HepG2 (cell line): ENCODE results near the gene HNRNPUL1. TPM values are rescaled to one million over a fixed set of nuclear protein-coding genes. Genes with fewer than 3 reads are reported as not detected.

ENCODE experiments used
- ATAC-seq: fragments of 200-7000 bp; cut with Tn5 transposase; 3 replicates; pipeline ENCODE4 v1.9.1; 2020; ENCODE audit warnings: mild to moderate bottlenecking, moderate library complexity
- BruUV-seq: library from RNA; stranded (reverse); fragments of 400-500 nt; replicated peaks from 2 replicates; lab custom pipeline; 2021; lab: Mats Ljungman, UMichigan
- CTCF ChIA-PET: fragments of 300-600 bp; formaldehyde crosslinking; extraction: SDS; loops from one replicate; lab custom pipeline; 2021; ENCODE audit warnings: low total read pairs, inconsistent platforms, low intra/inter-chr PET ratio; lab: Yijun Ruan, JAX
- POLR2A ChIA-PET: fragments of 350-600 bp; sonication (Branson Sonifier 250); formaldehyde crosslinking; loops from one replicate; lab custom pipeline; 2020; ENCODE audit warnings: antibody characterized with exemption, inconsistent platforms; lab: Yijun Ruan, JAX
- DNase-seq: peaks from one replicate; pipeline ENCODE4 v3.0.0-alpha.2; 2015; ENCODE audit warnings: low spot score
- FAIRE-seq: peaks from 3 replicates; lab custom pipeline; 2011; peaks lifted over from hg19 to GRCh38; lab: Jason Lieb, UNC
- H2AFZ ChIP-seq: one replicate; pipeline ENCODE4 v1.6.1; 2011; ENCODE audit warnings: low read length, inconsistent platforms
- H3K27ac ChIP-seq: fragments of 300-600 bp; 3 replicates; pipeline ENCODE4 v1.8.0; 2011; ENCODE audit warnings: mixed run types, mild to moderate bottlenecking, mixed read lengths, low read length, inconsistent platforms; ENCODE audit not compliant: insufficient read depth; ENCODE audit errors: extremely low read length
- H3K27me3 ChIP-seq, 2 experiments: fragments of 200-600 bp in 1 of 2; 2 replicates in 1 of 2; 3 replicates in 1 of 2; pipeline versions ENCODE4 v1.6.0 to v1.8.0; 2011; ENCODE audit warnings: low read length in 2 of 2, mild to moderate bottlenecking in 2 of 2, moderate library complexity in 2 of 2, inconsistent platforms in 1 of 2; ENCODE audit not compliant: insufficient read depth in 2 of 2, control insufficient read depth in 1 of 2
- H3K36me3 ChIP-seq, 2 experiments: fragments of 200-600 bp in 1 of 2; replicated peaks in 1 of 2; 2 replicates in 1 of 2; 3 replicates in 1 of 2; pipeline versions ENCODE4 v1.5.1 to v1.8.0; 2011; ENCODE audit warnings: low read length in 2 of 2, inconsistent platforms in 1 of 2; ENCODE audit not compliant: insufficient read depth in 2 of 2, control insufficient read depth in 1 of 2
- H3K4me1 ChIP-seq: 2 replicates; pipeline ENCODE4 v1.5.1; 2012; ENCODE audit warnings: low read length, inconsistent platforms; ENCODE audit not compliant: insufficient read depth
- H3K4me2 ChIP-seq: 2 replicates; pipeline ENCODE4 v1.6.0; 2011; ENCODE audit warnings: low read depth, low read length, inconsistent platforms
- H3K4me3 ChIP-seq, 3 experiments: fragments of 200-600 bp in 1 of 3; sonication (generic), shearing (Covaris generic) in 1 of 3; replicated peaks in 1 of 3; 2 replicates each; pipeline ENCODE4 v1.5.1; 2011 to 2016; ENCODE audit warnings: low read length in 3 of 3, inconsistent platforms in 2 of 3, low read depth in 2 of 3, mild to moderate bottlenecking in 2 of 3, control low read depth in 1 of 3, mixed read lengths in 1 of 3; ENCODE audit not compliant: insufficient read depth in 1 of 3
- H3K79me2 ChIP-seq: one replicate; pipeline ENCODE4 v1.6.1; 2011; ENCODE audit warnings: low read length, inconsistent platforms; ENCODE audit not compliant: insufficient read depth
- H3K9ac ChIP-seq: 2 replicates; pipeline ENCODE4 v1.6.0; 2011; ENCODE audit warnings: mild to moderate bottlenecking, low read depth, low read length, inconsistent platforms; ENCODE audit not compliant: insufficient read depth
- H3K9me3 ChIP-seq: 2 replicates; pipeline ENCODE4 v1.5.1; 2012; ENCODE audit warnings: mild to moderate bottlenecking, low read length
- H4K20me1 ChIP-seq: 2 replicates; pipeline ENCODE4 v1.6.0; 2011; ENCODE audit warnings: inconsistent platforms, mild to moderate bottlenecking, low read length, moderate library complexity; ENCODE audit not compliant: insufficient read depth
- ADNP ChIP-seq: sonication (generic); formaldehyde crosslinking; IDR thresholded peaks from 2 replicates; pipeline ENCODE4 v1.4.0; 2020; ENCODE audit warnings: missing genetic modification reagents
- GATAD1 ChIP-seq: IDR thresholded peaks from 2 replicates; pipeline ENCODE4 v1.6.1; 2016; ENCODE audit warnings: missing genetic modification reagents, missing compliant biosample characterization
- NONO ChIP-seq, 2 experiments: fragments of 450-650 bp in 1 of 2; sonication (generic) in 1 of 2; formaldehyde crosslinking in 1 of 2; IDR thresholded peaks in 1 of 2; conservative IDR thresholded peaks in 1 of 2; 2 replicates each; pipeline versions ENCODE4 v1.6.1 to v1.8.0; 2017 to 2022; ENCODE audit warnings: mild to moderate bottlenecking in 1 of 2, missing genetic modification reagents in 1 of 2, moderate library complexity in 1 of 2
- PCBP2 ChIP-seq: fragments of 200-400 bp; formaldehyde crosslinking; optimal IDR thresholded peaks from 2 replicates; pipeline ENCODE3; 2018; ENCODE audit warnings: low read length, low read depth; ENCODE audit not compliant: poor library complexity, severe bottlenecking
- PRDM10 ChIP-seq: sonication (generic); formaldehyde crosslinking; IDR thresholded peaks from 2 replicates; pipeline ENCODE4 v1.4.0; 2020; ENCODE audit warnings: low read depth, missing genetic modification reagents
- RFXANK ChIP-seq: IDR thresholded peaks from 2 replicates; pipeline ENCODE4 v1.6.1; 2016
- SIX4 ChIP-seq: sonication (generic); formaldehyde crosslinking; IDR thresholded peaks from 2 replicates; pipeline ENCODE4 v1.4.0; 2020; ENCODE audit warnings: missing genetic modification reagents
- UBTF ChIP-seq: sonication (generic); formaldehyde crosslinking; IDR thresholded peaks from 2 replicates; pipeline ENCODE4 v1.4.0; 2020; ENCODE audit warnings: mild to moderate bottlenecking, missing genetic modification reagents
- ZC3H13 ChIP-seq: sonication (generic); formaldehyde crosslinking; IDR thresholded peaks from 2 replicates; pipeline ENCODE4 v1.8.1; 2023; ENCODE audit warnings: mild to moderate bottlenecking, missing genetic modification reagents, moderate library complexity
- ZMYM2 ChIP-seq: sonication (generic); formaldehyde crosslinking; IDR thresholded peaks from 2 replicates; pipeline ENCODE4 v1.8.0; 2022; ENCODE audit warnings: mild to moderate bottlenecking, missing genetic modification reagents
- ZNF253 ChIP-seq: sonication (generic); formaldehyde crosslinking; IDR thresholded peaks from 2 replicates; pipeline ENCODE4 v1.8.0; 2022; ENCODE audit warnings: mild to moderate bottlenecking, missing genetic modification reagents, borderline replicate concordance
- ZNF468 ChIP-seq: sonication (generic); formaldehyde crosslinking; IDR thresholded peaks from 2 replicates; pipeline ENCODE4 v1.8.0; 2022; ENCODE audit warnings: mild to moderate bottlenecking, moderate library complexity, missing genetic modification reagents
- ZNF552 ChIP-seq: sonication (generic); formaldehyde crosslinking; IDR thresholded peaks from 2 replicates; pipeline ENCODE4 v1.9.0; 2022; ENCODE audit warnings: missing genetic modification reagents, mild to moderate bottlenecking, borderline replicate concordance
- ZSCAN20 ChIP-seq: sonication (generic); formaldehyde crosslinking; IDR thresholded peaks from 2 replicates; pipeline ENCODE4 v1.4.0; 2020; ENCODE audit warnings: missing genetic modification reagents, mild to moderate bottlenecking, borderline replicate concordance
- WGBS: methylation state at CpG from one replicate; pipeline ENCODE4 v1.1.6; 2017; ENCODE audit warnings: low lambda C conversion rate; 5-methylcytosine and 5-hydroxymethylcytosine counted together
- in situ Hi-C: cut with HindIII; loops from 2 replicates; pipeline ENCODE4 v1.10.0; 2017; ENCODE audit warnings: low pct_unique_long_range_greater_than_20kb; ENCODE audit not compliant: extremely low pct_ligation_motif_present
- intact Hi-C: fragments of 100-400 bp; cut with micrococcal nuclease; formaldehyde crosslinking; loops from one replicate; pipeline ENCODE4 v1.10.0; 2022; ENCODE audit not compliant: unreplicated experiment
- polyA plus RNA-seq, 8 experiments: library from polyadenylated mRNA; depleted of rRNA in 3 of 8; stranded (reverse) in 7 of 8; unstranded in 1 of 8; fragments of >200 nt; fragmentation: Illumina TruSeq in 4 of 8; extraction: Trizol in 4 of 8; gene quantifications; 2 replicates each; pipeline versions ENCODE4 v1.2.1 to v1.2.3, GENCODE V29; 2011 to 2016; ENCODE audit warnings: low read depth in 4 of 8, missing spikeins in 1 of 8, mixed read lengths in 1 of 8; ENCODE audit not compliant: insufficient read depth in 1 of 8
- total RNA-seq, 5 experiments: library from RNA; depleted of rRNA; stranded (reverse); fragments of >200 nt; fragmentation: Illumina TruSeq; extraction: Trizol; gene quantifications; 2 replicates each; pipeline ENCODE4 v1.2.3, GENCODE V29; 2016; ENCODE audit warnings: low read depth in 1 of 5
- TF ChIP-seq, protein P1 (sequence below): sonication (generic); formaldehyde crosslinking; IDR thresholded peaks from 2 replicates; pipeline ENCODE4 v1.4.0; 2020; ENCODE audit warnings: missing genetic modification reagents, low read depth, mild to moderate bottlenecking, borderline replicate concordance

Gene HNRNPUL1
- total and polyA plus RNA-seq, 2 of the 13 experiments (the other 11 are each of a cell fraction or from before 2014, with no cell fraction given) = 30.9 to 81.7 TPM

GRCh38 chr19:41325640-41325946 lies 61.4 kb downstream of the HNRNPUL1 start (continued):
- TF ChIP-seq ZNF552 (no peak), PCBP2 (peak; percentile 4), ZC3H13 (CRISPR knock-in tag) (0 out of 2 replicates have a peak, but pooled peaks have one; percentile 7), NONO (IDR thresholded peaks at IDR 0.05) (no peak), NONO (CRISPR knock-in tag; conservative IDR thresholded peaks at IDR 0.05) (peak; percentile 58; the same call in 1 of the 2 replicates), ZNF468 (CRISPR knock-in tag) (no peak), SIX4 (CRISPR knock-in tag) (no peak), ZMYM2 (CRISPR knock-in tag) (no peak), ZNF253 (CRISPR knock-in tag) (no peak)

DNA sequence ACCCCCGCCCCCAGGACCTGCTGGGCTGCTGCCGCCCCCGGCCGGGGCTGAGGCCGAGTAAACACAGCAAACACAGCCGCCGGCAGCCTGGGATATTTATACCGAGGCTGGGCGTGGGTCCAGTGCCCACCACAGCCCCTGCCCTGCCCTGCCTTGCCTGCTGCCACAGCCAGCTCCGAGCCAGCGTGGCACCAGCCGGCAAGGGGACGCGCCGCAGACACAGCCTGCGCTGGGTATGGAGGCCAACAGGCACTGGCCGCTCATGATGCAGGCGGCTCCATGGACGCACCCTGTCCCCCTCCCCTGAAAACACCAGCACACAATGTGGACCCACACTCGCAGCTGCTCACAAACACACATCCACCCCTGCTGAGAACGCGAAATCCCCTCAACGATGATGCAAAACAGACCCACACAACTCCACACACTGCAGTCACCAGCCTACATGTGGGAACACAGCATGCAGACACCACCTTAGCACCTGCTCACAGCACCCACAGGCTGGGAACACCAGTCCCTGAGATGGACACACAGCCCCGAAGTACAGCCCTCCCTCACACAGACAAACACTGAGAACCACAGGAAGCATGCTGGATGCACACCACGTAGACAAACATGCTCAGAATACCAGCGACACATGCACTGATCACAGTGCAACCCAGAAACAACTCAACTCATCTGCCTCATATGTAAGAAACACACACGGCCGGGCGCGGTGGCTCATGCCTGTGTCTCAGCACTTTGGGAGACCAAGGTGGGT lies 62.0 kb downstream of the HNRNPUL1 start:
- Histone ChIP-seq H3K4me1 (peaks cover 63% of the 10 kb centered on the region), H3K4me3 (peak overlapping the region; percentile 52 to 69 (median 61)), H3K27me3 (no peaks in the 10 kb centered on the region), H3K4me2 (peak overlapping the region; percentile 77), H3K36me3 (peaks cover 8 to 21% of the 10 kb centered on the region in 2 experiments; a peak in 4 of 5 replicates), H2AFZ (no peak overlapping the region), H3K79me2 (peaks cover 2% of the 10 kb centered on the region), H3K9me3 (no peaks in the 10 kb centered on the region), H3K9ac (peak overlapping the region; percentile 61), H3K27ac (peak overlapping the region; percentile 58), H4K20me1 (no peaks in the 10 kb centered on the region)
- ATAC-seq (peak; percentile 6), DNase-seq (peak; percentile 56), FAIRE-seq (no peak)
- POLR2A ChIA-PET = interaction anchor here (1.8 to 6.2 kb wide), 3 partner anchors 26 to 63 kb away, joined by 10 to 73 read pairs (median 21); partner anchors contain the start of genes B9D2, HNRNPUL1 and TGFB1
- in situ Hi-C loops (no loop called here), intact Hi-C loops (loop anchor here (2.0 kb wide), 1 partner anchor 27 kb away; the partner anchor contains the start of gene TGFB1)
- CTCF ChIA-PET = no interaction called here
- WGBS = 35% methylated on average over 12 of the region's 30 CpGs
- no TSS peak for BruUV-seq
- TF ChIP-seq, protein P1, sequence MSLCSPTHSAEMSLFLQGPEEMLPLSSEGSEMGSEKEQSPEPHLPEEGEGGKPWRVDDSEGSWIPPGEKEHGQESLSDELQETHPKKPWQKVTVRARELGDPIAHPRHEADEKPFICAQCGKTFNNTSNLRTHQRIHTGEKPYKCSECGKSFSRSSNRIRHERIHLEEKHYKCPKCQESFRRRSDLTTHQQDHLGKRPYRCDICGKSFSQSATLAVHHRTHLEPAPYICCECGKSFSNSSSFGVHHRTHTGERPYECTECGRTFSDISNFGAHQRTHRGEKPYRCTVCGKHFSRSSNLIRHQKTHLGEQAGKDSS = peak; percentile 76; the same call in 1 of the 2 replicates
- TF ChIP-seq RFXANK = no peak
- no peak for TF ChIP-seq ZSCAN20 (CRISPR knock-in tag)
- TF ChIP-seq GATAD1 (CRISPR knock-in tag) = peak; percentile 45; the same call in 1 of the 2 replicates
- TF ChIP-seq UBTF = peak; percentile 40
- TF ChIP-seq PRDM10 = 0 out of 2 replicates have a peak, but pooled peaks have one; percentile 9
- no peak for TF ChIP-seq ADNP (CRISPR knock-in tag)
